Measurements from ENCODE around the gene SS18.

Gene SS18

GRCh38 chr18:26083099-26083498, 7.3 kb downstream of the SS18 start:
- Mint-ChIP-seq H3K36me3 (ENCODE audit: low read depth) (peaks cover 86% of the 10 kb centered on the region), H3K27me3 (ENCODE audit: low read depth, poor library complexity) (no peaks in the 10 kb centered on the region), H3K4me1 (peaks cover 14% of the 10 kb centered on the region), H3K27ac (no peak overlapping the region), H3K9me3 (no peaks in the 10 kb centered on the region), H3K4me3 (no peak overlapping the region)
- DNase-seq = no peak
- no peak for TF ChIP-seq CTCF (IDR thresholded peaks at IDR 0.05)

- peaks cover 92% of the 10 kb centered on the region for H3K36me3 Mint-ChIP-seq (ENCODE audit: low read depth)
Measured at GRCh38 chr18:26082475-26082874, 7.9 kb downstream of the SS18 start.

GRCh38 chr18:26074246-26074645, 16.2 kb downstream of the SS18 start:
- Mint-ChIP-seq H3K27ac (no peak overlapping the region), H3K4me1 (no peaks in the 10 kb centered on the region), H3K36me3 (ENCODE audit: low read depth) (peaks cover 99% of the 10 kb centered on the region)

More at GRCh38 chr18:26082475-26082874, 7.9 kb downstream of the SS18 start:
- Mint-ChIP-seq H3K4me1 (peaks cover 8% of the 10 kb centered on the region), H3K9me3 (no peaks in the 10 kb centered on the region), H3K27me3 (ENCODE audit: low read depth, poor library complexity) (no peaks in the 10 kb centered on the region), H3K4me3 (no peak overlapping the region), H3K27ac (no peak overlapping the region)
- no peak for DNase-seq
- no peak for TF ChIP-seq CTCF (IDR thresholded peaks at IDR 0.05)

DNA sequence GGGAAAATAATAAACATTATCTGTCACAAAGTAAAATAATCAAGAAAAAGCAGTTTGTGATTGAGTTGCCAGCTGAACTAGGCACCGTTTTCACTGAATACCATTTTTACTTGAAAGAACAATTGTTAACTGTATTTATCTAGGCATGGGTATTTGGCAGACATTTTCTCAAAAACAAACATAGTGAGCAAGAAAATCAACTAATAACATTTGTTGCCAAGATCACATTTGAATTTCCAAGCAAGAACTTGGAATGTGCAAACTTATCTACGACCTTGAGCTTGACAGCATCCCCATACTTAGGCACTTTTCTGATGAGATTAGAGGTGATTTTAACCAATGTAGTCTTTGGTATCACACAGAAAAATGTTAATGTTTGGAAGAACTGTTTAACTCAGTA, 16.7 kb downstream of the SS18 start:
- TF ChIP-seq CTCF (IDR thresholded peaks at IDR 0.05) = no peak
- Mint-ChIP-seq H3K9me3 (peaks cover 42% of the 10 kb centered on the region), H3K27me3 (ENCODE audit: low read depth, poor library complexity) (peaks cover 4% of the 10 kb centered on the region), H3K27ac (no peak overlapping the region), H3K4me3 (no peak overlapping the region), H3K36me3 (ENCODE audit: low read depth) (peaks cover 99% of the 10 kb centered on the region), H3K4me1 (no peaks in the 10 kb centered on the region)
- no peak for DNase-seq

More at GRCh38 chr18:26074246-26074645, 16.2 kb downstream of the SS18 start:
- Mint-ChIP-seq H3K9me3 (peaks cover 42% of the 10 kb centered on the region), H3K4me3 (no peak overlapping the region), H3K27me3 (ENCODE audit: low read depth, poor library complexity) (peaks cover 4% of the 10 kb centered on the region)
- no peak for DNase-seq
- TF ChIP-seq CTCF (IDR thresholded peaks at IDR 0.05) = no peak

GRCh38 chr18:26071725-26072124, 18.7 kb downstream of the SS18 start:
- no peak for DNase-seq
- Mint-ChIP-seq H3K27me3 (ENCODE audit: low read depth, poor library complexity) (peaks cover 4% of the 10 kb centered on the region), H3K4me3 (no peak overlapping the region), H3K36me3 (ENCODE audit: low read depth) (peaks cover 99% of the 10 kb centered on the region), H3K4me1 (no peaks in the 10 kb centered on the region), H3K27ac (no peak overlapping the region), H3K9me3 (peaks cover 42% of the 10 kb centered on the region)
- no peak for TF ChIP-seq CTCF (IDR thresholded peaks at IDR 0.05)

DNA sequence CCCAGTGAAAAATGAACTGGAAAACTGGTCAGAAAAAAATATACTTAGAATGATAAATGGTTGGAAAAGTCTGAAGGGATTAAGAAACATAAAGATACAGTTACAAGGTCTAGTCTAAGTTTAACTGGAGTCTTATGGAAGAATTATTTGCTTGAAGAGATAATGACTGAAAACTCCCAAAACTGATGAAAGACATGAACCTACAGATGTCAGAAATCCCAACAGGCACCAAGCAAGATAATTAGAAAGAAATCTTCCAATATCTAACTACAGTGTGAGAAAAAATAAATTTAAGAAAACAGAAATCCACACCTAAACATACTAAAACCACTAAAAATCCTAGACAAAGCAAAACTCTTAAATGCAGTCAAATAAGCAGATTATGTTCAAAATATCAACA, 19.4 kb downstream of the SS18 start:
- H3K27ac Mint-ChIP-seq = no peak overlapping the region
- H3K27me3 Mint-ChIP-seq (ENCODE audit: low read depth, poor library complexity) = peaks cover 4% of the 10 kb centered on the region

More for the DNA sequence above, 19.4 kb downstream of the SS18 start:
- H3K9me3 Mint-ChIP-seq = peaks cover 42% of the 10 kb centered on the region
- TF ChIP-seq CTCF (IDR thresholded peaks at IDR 0.05) = no peak
- H3K4me1 Mint-ChIP-seq = no peaks in the 10 kb centered on the region
- DNase-seq = no peak
- peaks cover 99% of the 10 kb centered on the region for H3K36me3 Mint-ChIP-seq (ENCODE audit: low read depth)
- H3K4me3 Mint-ChIP-seq = no peak overlapping the region

All from nephron progenitor cell (in vitro differentiated cells).